Activated CD4-positive, CD25-positive, alpha-beta regulatory T cell treated with anti-CD3 and anti-CD28 coated beads, Interleukin-2, amount 50 U/mL, for 72 hours (primary cell): Measurements from ENCODE around the gene PIH1D1.

Experiments used
- DNase-seq: peaks from one replicate; pipeline ENCODE4 v3.0.0; 2021

Gene PIH1D1

DNA sequence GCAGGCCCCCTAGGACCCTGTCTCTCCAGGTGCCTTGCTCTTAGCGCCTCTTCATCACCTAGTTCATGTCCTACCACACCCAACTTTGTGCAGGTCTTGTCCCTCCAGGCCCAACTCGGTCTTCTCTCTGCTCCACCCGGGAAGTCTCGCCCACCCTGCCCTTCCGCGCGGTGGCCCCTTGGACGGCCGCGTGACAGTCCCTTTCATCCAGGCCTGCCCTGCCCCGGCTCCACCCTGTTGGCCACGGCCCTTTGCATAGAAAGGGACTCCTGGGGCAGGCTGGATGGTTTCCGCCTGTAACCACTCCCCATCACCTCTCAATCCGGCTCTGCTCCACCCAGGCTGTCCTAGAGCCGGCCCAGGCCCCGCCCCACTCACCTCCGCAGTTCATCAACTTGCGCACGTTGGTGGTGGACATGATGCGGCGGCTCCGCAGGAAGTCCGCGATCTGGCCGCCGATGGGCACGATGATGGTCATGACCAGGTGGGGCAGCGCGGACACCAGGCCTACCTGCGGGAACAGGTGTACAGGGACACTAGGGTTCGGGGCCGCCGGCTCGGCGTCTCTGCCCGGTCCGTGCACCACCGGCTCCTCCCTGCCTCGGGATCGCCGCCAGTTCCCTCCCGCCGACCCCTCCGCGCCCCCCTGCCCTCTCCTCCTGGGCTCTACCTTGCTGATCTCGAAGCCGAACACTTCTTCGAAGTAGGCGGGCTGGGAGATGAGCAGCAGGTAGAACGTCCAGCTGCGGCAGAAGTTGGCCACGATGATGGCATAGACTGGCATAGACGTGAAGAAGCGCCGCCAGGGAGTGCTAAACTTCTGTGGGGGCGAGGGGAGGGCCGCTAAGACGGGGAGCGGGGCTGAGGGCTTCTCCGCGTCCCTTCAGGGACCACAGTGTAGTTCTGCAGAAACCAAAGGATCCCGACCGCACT, 19.2 kb downstream of the PIH1D1 start:
- no peak for DNase-seq

DNA sequence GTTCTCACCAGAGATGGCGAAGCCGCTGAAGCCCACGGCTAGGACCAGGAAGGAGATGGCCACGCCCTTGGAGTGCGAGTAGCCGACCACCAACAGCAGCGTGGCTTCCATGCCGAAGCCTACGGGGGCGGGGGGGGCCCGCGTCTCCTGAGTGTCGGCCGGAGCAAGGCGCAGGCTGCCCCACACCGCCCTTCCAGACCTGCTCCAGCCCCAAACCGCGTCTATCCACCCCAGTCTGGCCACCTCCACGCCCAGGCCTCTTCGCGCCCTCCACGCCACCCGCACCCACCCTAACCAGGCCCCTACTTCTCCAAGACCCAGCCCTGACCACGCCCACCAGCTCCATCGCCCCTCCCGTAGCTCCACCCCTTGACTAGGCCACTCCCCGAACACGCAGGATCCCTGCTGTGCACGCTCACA, 20.3 kb downstream of the PIH1D1 start:
- no peak for DNase-seq

DNA sequence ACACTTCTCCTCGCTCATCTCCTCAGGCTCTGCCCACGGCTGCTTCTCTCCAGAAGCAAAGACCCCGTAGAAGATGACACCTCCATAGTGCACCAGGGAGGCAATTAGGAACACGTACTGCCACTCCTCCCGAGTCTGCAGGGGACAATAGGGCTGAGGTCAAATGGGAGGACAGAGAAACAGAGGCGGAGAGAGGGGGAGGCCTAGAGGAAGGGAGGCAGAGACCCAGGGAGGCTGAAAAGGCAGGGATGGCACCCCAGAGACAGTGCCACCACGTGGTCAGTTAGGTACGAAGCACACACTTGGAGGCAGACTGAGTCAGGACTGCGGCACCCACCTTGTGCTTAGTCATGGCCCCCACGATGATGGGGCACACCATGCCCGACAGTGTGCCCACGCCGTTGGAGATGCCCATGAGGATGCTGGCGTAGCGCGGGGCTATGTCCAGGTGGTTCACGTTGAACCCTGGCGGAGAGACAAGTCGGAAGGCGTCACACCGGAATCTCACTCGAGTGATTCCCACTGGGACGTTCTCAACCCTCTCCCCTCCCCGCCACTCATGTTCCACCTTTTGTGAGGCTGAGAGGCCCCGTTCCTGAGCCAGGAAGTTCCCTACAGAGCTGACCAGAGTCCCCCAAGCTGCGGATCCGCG, 20.8 kb downstream of the PIH1D1 start:
- DNase-seq = no peak

DNA sequence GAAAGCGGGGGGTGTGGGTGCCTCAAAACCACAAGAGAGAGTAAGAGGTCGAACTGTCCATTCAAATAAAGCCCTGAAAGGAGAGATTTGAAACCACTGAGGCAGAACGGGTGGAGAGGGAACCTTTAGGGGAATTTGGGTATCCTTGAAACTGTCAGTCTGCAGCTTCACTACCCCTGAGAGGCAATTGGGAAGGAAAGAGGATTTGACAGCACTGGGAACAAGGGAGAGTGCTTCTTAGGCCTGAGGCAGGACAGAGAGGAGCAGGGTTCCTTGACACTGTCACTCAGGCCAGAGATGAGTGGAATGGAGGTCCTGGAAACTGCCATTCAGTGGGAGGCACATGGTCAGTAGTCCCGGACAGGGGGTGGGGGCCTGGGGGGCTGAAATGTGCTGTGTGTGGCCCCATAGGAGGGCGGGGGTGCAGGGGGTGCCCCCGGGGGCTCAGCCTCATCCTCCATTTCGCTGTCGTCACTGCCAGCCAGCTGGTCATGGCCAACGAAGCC, 21.4 kb downstream of the PIH1D1 start:
- no peak for DNase-seq

DNA sequence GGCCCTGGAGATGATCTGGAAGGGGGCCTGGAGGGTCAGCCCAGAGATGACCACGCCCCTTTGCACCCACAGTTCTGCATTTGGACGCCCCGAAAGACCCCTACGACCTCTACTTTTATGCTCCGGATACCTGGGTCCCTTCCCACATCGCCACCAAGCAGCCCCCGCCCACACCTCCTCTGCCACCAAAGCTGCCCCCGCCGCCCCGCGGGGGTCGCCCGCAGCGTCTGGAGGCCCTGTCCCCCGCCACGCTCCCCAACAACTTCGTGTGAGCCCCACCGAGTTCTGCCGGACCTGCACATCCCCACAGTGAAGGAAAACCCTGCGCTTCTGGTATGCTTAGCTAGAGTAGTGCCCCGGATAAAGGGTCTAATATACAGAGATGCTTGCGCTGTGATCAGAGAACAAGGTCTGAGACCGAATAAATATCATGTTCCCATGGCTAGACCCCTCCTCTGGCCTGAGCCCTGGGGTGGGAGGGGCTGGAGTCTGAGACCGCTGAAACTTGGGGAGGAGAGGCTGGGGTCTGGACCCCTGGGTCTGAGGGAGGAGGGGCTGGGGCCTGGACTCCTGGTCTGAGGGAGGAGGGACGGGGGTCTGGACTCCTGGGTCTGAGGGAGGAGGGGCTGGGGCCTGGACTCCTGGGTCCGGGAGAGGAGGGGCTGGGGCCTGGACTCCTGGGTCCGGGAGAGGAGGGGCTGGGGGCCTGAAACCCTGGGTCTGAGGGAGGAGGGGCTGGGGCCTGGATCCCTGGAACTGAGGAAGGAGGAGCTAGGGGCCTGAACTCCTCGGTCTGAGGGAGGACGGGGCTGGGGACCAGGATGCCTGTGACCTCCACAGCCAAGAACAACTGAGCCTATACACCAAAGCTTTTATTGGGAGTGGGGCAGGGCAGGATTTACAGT, 22.8 kb downstream of the PIH1D1 start:
- DNase-seq = no peak

DNA sequence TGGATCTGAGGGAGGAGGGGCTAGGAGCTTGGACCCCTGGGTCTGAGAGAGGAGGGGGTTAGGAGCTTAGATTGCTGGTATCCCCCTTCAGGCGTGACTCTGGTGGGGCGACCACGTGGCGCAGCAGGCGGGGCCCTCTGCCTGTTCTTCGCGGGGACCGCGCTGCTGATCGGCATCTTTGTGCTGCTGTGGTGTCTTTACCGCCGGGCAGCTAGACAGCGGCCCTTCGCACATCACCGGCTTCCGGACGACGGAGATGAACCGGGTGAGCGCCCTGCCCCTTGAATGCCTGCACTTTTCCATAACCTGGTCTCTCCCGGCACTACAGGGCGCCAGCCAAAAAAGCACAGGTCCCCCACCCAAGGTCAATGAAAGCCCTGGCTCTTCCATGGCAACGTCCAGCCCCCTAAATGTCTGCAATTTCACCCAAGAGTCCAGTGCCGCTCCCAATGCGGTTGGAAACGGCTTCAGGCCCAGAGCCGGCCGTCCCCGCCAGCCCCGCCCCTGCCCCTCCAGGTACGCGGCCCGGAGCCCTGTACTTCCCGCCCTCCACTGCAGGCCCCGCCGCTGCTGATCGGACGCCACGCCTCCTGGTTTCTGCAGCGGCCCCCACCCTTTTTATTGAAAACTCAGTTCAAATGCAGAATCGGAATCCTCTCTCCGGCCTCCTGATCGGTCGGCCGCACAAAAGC, 23.6 kb downstream of the PIH1D1 start:
- no peak for DNase-seq

DNA sequence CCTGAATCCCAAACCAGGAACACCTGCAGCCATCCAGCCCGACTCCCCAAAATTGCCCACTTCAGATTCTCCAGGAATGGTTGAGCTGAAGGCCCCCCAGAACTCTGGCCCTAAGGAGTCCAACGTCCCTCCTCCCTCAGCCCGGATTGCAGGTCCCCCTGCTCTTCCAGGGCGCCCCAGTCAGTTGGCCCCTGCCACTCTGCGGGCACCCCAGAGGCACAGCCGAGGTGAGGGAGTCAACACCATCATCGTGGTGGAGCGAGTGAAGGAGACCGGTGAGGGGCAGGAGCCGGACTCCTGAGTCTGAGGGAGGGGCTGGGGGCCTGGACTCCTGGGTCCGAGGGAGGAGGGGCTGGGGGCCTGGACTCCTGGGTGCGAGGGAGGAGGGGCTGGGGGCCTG, 24.3 kb downstream of the PIH1D1 start:
- DNase-seq = no peak

DNA sequence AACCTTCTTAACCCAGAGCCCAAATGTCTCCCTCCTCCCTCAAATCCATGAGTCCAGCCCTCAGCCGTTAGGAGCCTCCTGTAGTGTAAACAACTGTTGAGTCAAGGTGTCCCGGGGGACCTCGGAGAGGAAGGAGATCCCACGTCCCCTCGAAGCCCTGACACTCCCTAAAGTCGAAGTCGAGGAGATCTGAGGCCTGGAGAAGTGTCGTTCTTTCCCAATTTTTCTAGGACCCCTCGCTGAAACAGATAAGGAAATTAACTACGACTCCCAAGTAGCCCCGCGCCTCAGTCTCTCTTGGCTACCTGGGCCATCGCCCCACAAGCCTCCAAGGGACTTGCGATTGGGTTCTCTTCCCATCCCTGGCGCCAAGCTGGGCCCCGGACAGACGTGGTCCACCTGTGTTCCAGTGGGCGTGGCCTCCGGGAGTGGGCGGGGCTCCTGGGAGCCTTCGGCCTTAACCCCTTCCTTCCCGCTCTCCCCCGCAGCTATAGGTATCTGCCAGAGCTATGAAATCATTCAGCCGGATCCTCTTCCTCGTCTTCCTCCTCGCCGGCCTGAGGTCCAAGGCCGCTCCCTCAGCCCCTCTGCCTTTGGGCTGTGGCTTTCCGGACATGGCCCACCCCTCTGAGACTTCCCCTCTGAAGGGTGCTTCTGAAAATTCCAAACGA, 25.6 kb downstream of the PIH1D1 start:
- no peak for DNase-seq

DNA sequence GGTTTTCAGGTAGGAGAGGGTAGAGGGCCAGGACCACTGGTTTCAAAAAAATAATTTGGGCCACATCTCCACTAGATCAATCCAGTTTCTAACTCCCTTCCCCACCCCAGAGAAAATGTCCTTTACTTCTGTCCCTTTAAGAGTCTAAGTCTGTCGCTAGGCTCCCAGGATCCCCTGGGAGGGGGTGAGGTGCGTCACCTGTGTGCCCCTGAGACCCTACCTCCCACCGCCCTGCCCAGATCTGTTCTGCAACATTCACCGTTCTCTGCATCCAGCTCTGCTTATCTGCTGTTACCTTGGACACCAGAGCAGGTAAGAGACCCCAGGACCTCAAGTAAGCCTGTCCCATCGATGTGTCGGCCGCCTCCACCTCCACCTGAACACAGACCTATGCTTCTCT, 26.4 kb downstream of the PIH1D1 start, which contains the start of gene GFY:
GFY (plus strand) TSS at position 211 of the 400 bp plus-strand sequence. CDS start 1,043 bp downstream, outside the sequence.
- no peak for DNase-seq

DNA sequence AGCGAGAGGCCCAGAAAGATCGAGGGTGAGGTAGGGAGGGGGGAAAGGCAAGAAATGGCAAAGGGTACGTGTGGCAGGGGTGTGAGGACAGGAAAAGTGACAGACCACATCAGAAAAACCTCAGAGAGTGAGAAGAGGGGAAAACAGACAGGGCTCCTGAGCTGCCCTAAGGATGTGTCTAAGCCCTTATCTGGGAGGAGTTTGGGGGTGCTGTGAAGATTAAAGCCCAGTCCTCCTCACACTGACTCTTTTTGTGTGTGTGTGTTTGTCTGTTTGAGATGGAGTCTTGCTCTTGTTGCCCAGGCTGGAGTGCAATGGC, 27.7 kb downstream of the PIH1D1 start:
- no peak for DNase-seq

DNA sequence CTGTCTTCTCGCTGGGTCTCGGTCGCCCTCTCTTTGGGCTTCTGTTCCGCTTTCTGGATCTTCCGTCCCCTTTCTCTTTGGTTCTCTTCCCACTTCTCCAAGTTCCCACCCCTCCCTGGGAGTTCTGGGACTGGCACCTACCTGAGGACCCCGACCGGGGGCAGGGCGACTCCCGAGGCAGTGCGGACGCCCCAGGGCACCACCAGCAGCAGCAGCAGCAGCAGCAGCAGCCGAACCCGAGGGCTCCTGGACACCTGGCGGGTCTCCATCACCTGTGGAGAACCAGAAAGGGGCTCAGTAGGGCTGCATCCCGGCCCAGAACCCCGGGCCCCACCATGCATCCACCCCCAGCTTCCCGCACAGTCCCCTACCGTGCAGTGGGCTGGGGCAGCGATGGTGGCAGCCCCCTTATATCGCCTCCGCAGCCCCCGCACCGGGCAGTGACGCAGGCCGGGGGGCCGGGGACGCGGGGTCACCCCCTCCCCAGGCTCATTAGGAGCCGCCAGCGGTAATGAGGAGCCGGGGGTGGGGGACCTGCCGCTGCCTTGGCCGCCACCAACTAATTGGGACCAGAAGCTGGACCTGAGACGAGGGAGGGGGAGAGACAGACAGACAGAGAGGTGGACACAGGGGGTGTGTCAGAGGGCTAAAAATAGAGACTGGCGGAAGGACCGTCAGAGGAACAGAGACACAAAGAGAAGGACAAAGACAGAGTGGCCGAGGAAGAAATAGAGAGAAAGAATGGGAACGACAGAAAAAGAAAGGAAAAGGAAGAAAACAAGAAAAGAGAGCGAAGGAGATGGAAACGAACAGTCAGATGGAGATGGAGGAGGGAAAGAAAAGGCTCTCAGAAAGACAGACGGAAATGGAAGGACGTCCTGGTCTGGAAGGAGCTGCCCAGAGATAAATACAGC, 28.3 kb downstream of the PIH1D1 start, which contains the start of gene PTH2:
PTH2 (minus strand) TSS at position 371 of the 914 bp plus-strand sequence; CDS start at position 269, 102 bp downstream.
- DNase-seq = no peak

DNA sequence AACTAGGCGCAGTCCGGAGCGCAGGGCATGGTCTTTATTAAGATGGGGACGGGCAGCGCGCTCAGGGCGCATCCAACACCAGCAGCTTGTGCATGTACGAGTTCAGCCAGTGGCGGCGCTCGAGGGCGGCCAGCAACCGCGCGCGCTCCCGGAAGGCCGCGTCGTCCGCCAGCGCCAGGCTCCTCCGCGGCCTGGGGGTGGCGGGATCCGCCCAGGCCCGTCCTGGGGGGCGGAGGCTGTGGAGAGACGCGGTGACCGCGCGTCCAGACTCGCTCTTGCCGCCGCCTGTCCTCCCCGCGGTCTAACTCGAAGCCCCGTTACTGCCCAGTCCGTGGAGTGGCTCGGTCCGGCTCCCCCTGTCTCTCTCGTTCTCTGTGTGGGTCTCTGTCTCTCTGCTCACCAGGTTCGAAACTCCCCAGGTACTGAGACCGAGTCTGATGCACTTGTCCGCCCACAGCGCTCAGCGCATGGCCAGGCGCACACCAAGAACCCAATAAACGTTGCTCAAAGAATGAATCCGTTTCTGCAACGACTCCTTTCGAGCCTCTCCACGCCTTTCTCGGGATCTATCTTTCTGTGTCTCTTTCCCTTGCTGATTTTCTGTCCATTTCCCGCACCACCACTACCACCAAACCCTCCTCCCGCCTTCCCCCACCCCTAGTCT, 29.1 kb downstream of the PIH1D1 start:
- peak; percentile 65 for DNase-seq

DNA sequence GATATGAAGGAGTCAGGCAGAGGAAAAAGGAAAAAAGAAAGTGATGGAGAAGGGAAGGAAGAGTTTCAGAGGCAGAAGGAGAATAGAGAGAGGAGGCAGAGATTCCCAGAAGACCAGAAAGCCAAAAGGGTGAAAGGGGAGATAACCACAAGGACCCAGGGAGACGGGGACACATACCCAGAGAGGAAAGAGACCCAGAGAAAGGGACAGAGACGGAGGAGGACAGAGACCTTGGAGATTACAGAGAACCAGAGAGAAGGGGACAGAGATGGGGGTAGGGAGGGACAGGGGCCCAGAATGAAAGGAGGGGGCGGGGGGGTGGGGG, 29.8 kb downstream of the PIH1D1 start:
- no peak for DNase-seq

DNA sequence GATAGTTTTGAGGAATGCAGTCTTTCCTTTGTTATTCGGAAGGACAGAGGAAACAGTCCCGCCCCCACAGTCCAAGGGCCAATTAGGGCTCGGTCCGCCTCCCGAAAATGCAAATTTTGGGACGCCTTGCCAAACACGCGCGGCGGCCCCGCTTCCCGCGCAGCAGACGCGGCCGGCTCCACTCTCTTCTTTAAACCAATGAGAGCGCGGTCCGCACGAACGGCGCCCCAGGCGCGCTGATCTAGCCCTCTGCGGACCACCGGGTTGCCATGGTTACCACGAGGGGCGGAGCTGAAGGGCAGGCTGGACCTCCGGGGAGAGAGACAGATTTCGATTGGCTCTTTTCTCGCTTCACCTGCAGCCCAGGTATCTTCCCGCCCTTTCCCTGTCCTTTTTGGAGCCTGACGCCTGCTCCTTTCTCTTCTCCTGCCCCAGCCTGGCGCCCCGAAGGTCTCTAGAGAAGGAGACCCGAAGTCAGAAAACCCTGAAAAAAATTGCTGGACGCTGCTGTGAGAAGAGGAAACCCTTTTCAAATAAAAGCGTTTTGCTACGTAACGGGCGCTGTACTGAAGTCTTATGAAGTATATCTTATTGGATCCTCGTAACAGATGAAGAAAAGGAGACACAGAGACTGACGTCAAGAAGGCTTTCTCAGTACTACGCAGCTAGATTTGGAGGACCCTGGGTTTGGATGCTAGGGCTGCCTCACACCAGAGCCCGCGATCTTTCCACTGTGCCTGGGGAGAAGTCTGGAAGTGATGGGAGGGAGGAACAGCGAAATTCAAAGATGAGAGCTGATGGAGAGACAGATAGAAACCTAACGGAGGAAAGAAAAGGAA, 30.4 kb downstream of the PIH1D1 start:
- no peak for DNase-seq

DNA sequence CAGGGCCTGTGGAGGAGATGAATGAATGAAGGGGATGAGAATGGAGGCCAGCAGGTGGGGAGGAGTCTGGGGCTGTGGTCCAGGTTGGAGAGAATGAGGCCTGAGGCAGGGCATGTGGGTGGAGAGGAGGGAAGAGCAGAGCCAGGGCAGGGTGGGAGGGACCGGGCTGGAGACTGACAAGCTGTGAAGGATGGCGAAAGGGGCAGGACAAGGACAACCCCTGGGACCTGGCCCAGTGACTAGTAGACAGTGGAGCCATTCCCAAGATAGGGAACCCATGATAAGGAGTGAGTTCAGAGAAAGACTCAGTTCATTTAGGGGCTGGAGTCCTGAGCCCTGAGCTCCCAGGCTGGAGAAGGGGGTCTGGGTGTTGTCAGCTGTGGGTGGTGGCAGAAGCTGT, 31.4 kb downstream of the PIH1D1 start:
- DNase-seq = no peak

DNA sequence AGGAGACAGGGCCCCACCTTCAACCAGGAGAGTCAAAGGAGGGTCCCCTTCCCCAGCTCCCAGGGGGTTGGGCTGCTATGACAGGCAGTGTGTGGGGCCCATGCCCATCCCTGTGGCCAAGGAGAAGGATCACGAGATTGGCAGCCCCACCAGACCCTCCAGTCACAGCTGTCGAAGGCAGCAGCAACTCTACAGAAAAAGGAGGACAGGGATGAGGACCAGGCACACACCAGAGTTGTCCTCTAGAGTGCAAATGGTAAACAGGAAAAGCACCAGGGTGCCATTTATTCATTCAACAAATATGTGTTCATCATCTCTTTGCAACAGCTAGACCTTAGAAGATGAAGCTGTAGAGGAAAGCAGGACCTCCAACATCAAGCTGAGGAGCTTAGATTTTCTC, 32.4 kb downstream of the PIH1D1 start:
- no peak for DNase-seq

DNA sequence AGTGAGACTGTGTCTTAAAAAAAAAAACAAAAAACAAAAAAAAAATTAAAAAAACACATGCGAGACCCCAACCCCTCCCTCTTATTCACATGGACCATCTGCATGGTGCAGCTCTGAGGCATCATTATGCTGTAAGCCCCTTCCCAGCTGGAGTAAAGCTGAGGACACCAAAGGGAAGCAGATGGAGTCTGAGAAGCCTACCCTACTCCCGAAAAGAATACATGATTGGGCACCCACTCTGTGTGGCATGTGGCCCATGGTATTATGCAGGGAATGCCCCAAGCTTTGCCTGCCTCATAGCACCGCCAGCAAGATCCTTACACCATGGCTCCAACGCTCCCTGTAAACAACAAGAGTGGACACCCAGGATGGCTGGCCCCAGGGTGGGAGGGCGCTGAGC, 33.1 kb downstream of the PIH1D1 start:
- no peak for DNase-seq

DNA sequence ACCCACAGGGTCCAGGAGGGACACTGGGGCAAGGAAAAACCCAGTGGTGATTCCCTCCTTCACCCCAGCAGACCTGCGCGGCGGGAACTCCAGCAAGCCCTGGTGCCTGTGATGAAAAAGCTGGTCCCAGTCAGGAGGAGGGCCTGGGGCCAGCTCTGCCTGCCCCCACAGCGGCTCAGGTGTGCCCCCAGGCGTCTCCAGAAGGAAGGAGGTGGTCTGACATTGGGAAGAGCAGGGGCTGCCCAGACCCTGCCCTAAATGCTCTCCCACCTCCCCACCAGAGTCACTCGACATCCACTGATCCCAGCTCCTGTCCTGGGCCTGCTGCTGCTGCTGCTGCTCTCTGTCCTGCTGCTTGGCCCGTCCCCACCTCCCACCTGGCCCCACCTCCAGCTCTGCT, 34.5 kb downstream of the PIH1D1 start:
- DNase-seq = no peak

DNA sequence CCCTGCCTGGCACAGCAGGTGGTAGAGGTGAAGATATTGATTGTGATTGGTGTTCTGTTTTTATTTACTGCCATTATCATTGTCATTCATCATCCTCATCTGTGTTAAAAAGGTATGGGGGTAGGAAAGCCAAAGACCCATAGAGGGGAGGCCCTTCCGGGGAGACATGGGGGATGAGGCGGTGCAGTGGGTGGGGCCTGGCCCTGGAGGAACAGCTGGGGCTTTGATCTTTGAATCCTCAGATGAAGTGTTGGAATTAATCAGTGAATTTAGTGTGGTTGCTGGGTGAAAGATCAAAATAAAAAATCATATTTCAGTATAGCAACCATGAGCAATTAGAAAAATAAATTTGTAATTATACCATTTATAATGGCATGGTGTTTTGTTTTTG, 35.8 kb downstream of the PIH1D1 start:
- DNase-seq = no peak
